ENCODE measurements around the gene SMC5. TPM values are rescaled to one million over a fixed set of nuclear protein-coding genes. Genes with fewer than 3 reads are reported as not detected.

The SMC5 gene
- total and polyA plus RNA-seq, 4 donors: 9.8 to 90.5 (median 19.1) TPM

- 84% methylated on average over 30 of the region's 30 CpGs for WGBS, 2 donors
- H3K9me3 ChIP-seq (ENCODE audit: control insufficient read depth in 4 of 4, insufficient read depth in 3 of 4, low read length in 3 of 4): no peaks in the 10 kb centered on the region
- peak overlapping the region in 1 of 2 donors; percentile 98 for H3K9ac ChIP-seq (ENCODE audit: insufficient read depth in 1 of 2, low read length in 2 of 2)
- no peak for ATAC-seq (ENCODE audit: insufficient read depth, low FRiP score)
- peak overlapping the region; percentile 27 for H3K4me3 ChIP-seq
- H3K27me3 ChIP-seq (ENCODE audit: control insufficient read depth in 3 of 3, insufficient read depth in 3 of 3, low read length in 2 of 3): no peaks in the 10 kb centered on the region
- H3K36me3 ChIP-seq (ENCODE audit: control insufficient read depth in 4 of 4, insufficient read depth in 4 of 4, low read length in 4 of 4): peaks cover 2 to 23% (median 12%) of the 10 kb centered on the region in 4 donors
- no peak for TF ChIP-seq CTCF (IDR thresholded peaks at IDR 0.05; ENCODE audit: control extremely low read depth, extremely low read depth)
- DNase-seq: no peak
- H3K4me1 ChIP-seq (ENCODE audit: control insufficient read depth in 5 of 5, insufficient read depth in 5 of 5, low read length in 5 of 5): peaks cover 5 to 64% (median 32%) of the 10 kb centered on the region in 5 donors
- H3K27ac ChIP-seq (ENCODE audit: low read depth in 1 of 2, low read length in 1 of 2): peak overlapping the region in 1 of 2 donors; percentile 40
These were observed 1.2 kb downstream of the SMC5 start for GRCh38 chr9:70260007-70260443.

- peaks cover 5 to 59% (median 32%) of the 10 kb centered on the region in 5 donors for H3K4me1 ChIP-seq (ENCODE audit: control insufficient read depth in 5 of 5, insufficient read depth in 5 of 5, low read length in 5 of 5)
- no peaks in the 10 kb centered on the region for H3K27me3 ChIP-seq (ENCODE audit: control insufficient read depth in 3 of 3, insufficient read depth in 3 of 3, low read length in 2 of 3)
- ATAC-seq (ENCODE audit: insufficient read depth, low FRiP score) (no peak), DNase-seq (no peak)
- no peak for TF ChIP-seq CTCF (IDR thresholded peaks at IDR 0.05; ENCODE audit: control extremely low read depth, extremely low read depth)
- no peaks in the 10 kb centered on the region for H3K9me3 ChIP-seq (ENCODE audit: control insufficient read depth in 4 of 4, insufficient read depth in 3 of 4, low read length in 3 of 4)
- H3K36me3 ChIP-seq (ENCODE audit: control insufficient read depth in 4 of 4, insufficient read depth in 4 of 4, low read length in 4 of 4): peaks cover 3 to 25% (median 12%) of the 10 kb centered on the region in 4 donors
- H3K27ac ChIP-seq (ENCODE audit: low read depth in 1 of 2, low read length in 1 of 2): peak overlapping the region in 1 of 2 donors; percentile 28
- 84 to 93% methylated on average over 8 of the region's 8 CpGs for WGBS, 2 donors
- no peak overlapping the region for H3K9ac ChIP-seq (ENCODE audit: insufficient read depth in 1 of 2, low read length in 2 of 2)
- no peak overlapping the region for H3K4me3 ChIP-seq
These were observed 1.8 kb downstream of the SMC5 start for GRCh38 chr9:70260606-70261005.

GRCh38 chr9:70261131-70261870 is 2.5 kb downstream of the SMC5 start:
- H3K27ac ChIP-seq (ENCODE audit: low read depth in 1 of 2, low read length in 1 of 2): peak overlapping the region; percentile 10 to 14
- H3K36me3 ChIP-seq (ENCODE audit: control insufficient read depth in 4 of 4, insufficient read depth in 4 of 4, low read length in 4 of 4): peaks cover 3 to 28% (median 12%) of the 10 kb centered on the region in 4 donors
- H3K4me3 ChIP-seq: no peak overlapping the region
- no peak for TF ChIP-seq CTCF (IDR thresholded peaks at IDR 0.05; ENCODE audit: control extremely low read depth, extremely low read depth)
- H3K9me3 ChIP-seq (ENCODE audit: control insufficient read depth in 4 of 4, insufficient read depth in 3 of 4, low read length in 3 of 4): no peaks in the 10 kb centered on the region
- peaks cover 5 to 52% (median 32%) of the 10 kb centered on the region in 5 donors for H3K4me1 ChIP-seq (ENCODE audit: control insufficient read depth in 5 of 5, insufficient read depth in 5 of 5, low read length in 5 of 5)
- no peak overlapping the region for H3K9ac ChIP-seq (ENCODE audit: insufficient read depth in 1 of 2, low read length in 2 of 2)
- DNase-seq (no peak), ATAC-seq (ENCODE audit: insufficient read depth, low FRiP score) (no peak)
- 70 to 84% methylated on average over 4 of the region's 4 CpGs for WGBS, 2 donors
- H3K27me3 ChIP-seq (ENCODE audit: control insufficient read depth in 3 of 3, insufficient read depth in 3 of 3, low read length in 2 of 3): no peaks in the 10 kb centered on the region
